Measurements from ENCODE around the gene ATP5ME.

Gene ATP5ME

DNA sequence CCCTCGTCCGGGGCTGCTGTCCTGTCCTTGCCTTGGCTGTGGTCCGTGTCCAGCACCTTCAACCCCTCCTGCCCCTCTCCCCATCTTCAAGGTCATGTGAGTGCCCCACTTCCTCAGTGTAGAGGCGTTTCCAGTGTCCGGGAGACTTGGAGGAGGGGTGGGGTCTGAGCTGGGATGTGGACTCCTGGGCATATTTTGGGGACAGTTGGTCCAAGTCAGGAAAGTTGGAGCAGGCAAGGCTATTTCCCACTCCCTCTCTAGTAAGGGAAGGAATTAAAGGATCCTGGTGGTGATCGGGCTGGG is 34.5 kb upstream of the ATP5ME start:
- TF ChIP-seq, protein P1, sequence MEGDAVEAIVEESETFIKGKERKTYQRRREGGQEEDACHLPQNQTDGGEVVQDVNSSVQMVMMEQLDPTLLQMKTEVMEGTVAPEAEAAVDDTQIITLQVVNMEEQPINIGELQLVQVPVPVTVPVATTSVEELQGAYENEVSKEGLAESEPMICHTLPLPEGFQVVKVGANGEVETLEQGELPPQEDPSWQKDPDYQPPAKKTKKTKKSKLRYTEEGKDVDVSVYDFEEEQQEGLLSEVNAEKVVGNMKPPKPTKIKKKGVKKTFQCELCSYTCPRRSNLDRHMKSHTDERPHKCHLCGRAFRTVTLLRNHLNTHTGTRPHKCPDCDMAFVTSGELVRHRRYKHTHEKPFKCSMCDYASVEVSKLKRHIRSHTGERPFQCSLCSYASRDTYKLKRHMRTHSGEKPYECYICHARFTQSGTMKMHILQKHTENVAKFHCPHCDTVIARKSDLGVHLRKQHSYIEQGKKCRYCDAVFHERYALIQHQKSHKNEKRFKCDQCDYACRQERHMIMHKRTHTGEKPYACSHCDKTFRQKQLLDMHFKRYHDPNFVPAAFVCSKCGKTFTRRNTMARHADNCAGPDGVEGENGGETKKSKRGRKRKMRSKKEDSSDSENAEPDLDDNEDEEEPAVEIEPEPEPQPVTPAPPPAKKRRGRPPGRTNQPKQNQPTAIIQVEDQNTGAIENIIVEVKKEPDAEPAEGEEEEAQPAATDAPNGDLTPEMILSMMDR (IDR thresholded peaks at IDR 0.05; ENCODE audit: low read depth, low read length): no peak
- H3K4me3 ChIP-seq (ENCODE audit: low read depth, low read length): no peak overlapping the region

GRCh38 chr4:707929-708630 is 34.0 kb upstream of the ATP5ME start:
- no peak overlapping the region for H3K4me3 ChIP-seq (ENCODE audit: low read depth, low read length)
- TF ChIP-seq, protein P1 (IDR thresholded peaks at IDR 0.05; ENCODE audit: low read depth, low read length): no peak

DNA sequence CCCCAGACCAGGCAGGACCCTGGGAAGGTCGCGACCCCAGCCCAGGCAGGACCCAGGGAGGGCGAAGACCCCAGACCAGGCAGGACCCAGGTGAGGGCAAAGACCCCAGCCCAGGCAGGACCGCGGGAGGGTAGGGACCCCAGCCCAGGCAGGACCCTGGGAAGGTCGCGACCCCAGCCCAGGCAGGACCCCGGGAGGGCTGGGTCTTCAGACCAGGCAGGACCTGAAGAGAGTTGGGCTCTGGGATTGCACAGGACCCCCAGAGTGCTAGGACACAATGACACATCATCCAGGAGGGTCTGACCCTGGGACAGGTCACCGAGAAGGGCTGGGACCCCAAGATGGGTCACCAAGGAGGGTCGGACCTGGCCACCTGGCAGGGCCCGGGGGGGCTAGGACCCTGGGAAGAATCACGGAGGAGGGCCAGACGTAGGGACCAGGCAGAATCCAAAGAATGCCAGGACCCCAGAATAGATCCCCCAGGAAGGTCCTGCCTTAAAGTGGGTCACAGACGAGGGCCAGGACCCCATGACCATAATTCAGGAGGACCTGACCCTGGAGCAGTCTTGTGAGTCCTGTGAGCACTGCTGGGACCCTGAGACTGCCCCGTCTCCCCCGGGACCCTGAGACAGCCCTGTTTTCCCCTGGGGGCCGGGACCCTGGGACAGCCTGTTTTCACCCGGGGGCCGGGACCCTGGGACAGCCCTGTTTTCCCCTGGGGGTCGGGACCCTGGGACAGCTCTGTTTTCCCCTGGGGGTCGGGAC is 32.9 kb upstream of the ATP5ME start:
- TF ChIP-seq, protein P1 (IDR thresholded peaks at IDR 0.05; ENCODE audit: low read depth, low read length): no peak
- H3K4me3 ChIP-seq (ENCODE audit: low read depth, low read length): peak overlapping the region; percentile 97

- peak overlapping the region; percentile 97 for H3K4me3 ChIP-seq (ENCODE audit: low read depth, low read length)
These were observed 32.1 kb upstream of the ATP5ME start for GRCh38 chr4:706083-706633.

DNA sequence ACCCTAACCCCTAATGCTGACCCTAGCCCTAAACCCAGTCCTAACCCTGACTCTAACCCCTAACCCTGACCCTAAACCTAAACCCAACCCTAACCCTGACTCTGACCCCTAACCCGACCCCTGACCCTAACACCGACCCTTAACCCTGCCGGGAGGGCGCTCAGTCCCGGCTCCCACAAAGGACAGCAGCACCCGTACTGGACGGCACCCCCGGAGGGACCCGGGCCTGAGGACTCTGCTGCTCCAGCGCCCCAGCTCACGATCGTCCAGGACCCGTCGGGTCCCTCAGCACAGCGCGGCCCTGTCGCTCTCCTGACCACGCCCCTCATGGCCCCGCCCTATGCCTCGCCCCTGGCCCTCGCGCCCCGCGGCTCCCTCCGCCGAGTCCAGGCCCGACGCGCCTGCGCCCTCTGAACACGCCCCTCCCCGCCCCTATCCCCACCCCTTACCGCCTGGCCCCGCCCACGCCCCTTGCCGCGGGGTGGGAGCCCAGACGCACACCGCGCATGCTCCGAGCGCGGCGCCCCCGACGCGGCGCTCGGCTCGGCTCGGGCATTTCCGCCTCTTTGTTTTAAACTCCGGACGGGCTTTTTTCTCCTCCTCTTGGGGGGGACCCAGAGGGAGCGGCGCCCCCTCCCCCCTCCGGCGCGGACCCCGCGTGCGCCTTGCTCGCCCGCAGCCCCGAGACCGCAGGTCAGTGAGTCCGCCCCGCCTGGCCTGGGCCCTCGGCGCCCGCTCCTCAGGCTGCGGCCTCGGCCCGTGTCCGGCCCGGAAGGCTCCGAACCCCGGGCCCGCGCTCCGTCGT is 31.4 kb upstream of the ATP5ME start, which contains the start of gene PCGF3:
PCGF3 (plus strand) TSS at position 555 of the 805 bp plus-strand sequence. CDS start 27,849 bp downstream, outside the sequence.
- TF ChIP-seq, protein P1 (IDR thresholded peaks at IDR 0.05; ENCODE audit: low read depth, low read length): no peak
- peak within 1 kb of the TSS; percentile 97 for H3K4me3 ChIP-seq (ENCODE audit: low read depth, low read length)

DNA sequence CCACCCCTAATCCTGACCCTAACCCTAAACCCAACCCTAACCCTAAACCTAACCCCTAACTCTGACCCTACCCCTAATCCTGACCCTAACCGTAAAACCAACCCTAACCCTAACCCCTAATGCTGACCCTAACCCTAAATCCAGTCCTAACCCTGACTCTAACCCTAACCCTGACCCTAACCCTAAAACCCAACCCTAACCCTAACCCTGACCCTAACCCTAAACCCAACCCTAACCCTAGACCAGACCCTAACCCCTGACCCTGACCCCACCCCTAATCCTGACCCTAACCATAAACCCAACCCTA is 30.8 kb upstream of the ATP5ME start:
- peak overlapping the region; percentile 45; the same call in 1 of the 2 replicates for H3K4me3 ChIP-seq (ENCODE audit: low read depth, low read length)
- TF ChIP-seq, protein P1 (IDR thresholded peaks at IDR 0.05; ENCODE audit: low read depth, low read length): no peak

- no peak overlapping the region for H3K4me3 ChIP-seq (ENCODE audit: low read depth, low read length)
- TF ChIP-seq, protein P1 (IDR thresholded peaks at IDR 0.05; ENCODE audit: low read depth, low read length): no peak
These were observed 30.3 kb upstream of the ATP5ME start for GRCh38 chr4:704198-704891.
